ENCODE results near the gene CTNNBL1. TPM values are rescaled to one million over a fixed set of nuclear protein-coding genes. Genes with fewer than 3 reads are reported as not detected.
A peak's percentile ranks its signal among the peaks of the same experiment; 100 is the strongest.

Gene CTNNBL1
- total RNA-seq, 2 donors from 2014 or later: 49.8 to 58.6 TPM

DNA sequence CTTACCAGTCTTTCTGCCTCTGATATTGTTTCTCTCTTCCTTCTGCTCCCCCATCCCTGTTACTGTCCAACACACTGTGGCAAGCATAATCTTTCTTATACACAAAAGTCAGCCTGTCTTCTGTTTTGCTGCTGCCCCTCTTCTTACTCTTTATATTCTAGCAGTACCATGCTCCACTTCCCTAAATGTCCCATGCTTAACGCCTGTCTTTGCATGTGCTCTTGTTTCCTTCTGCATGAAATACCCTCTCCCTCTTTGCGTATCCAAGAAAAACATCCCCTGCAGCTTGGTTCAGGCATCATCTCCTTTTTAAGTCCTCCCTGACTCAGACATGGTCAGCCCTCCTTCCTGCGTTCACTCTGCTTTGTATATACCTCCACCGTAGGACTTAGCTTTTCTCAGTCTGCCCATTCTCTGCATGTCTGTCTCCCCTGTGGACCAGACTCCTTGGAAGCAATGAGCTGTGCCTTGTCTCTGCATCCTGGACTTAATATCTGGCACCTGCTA lies 103.9 kb downstream of the CTNNBL1 start:
- ATAC-seq: no peak
- intact Hi-C loops (cut with DNase I): no loop called here

DNA sequence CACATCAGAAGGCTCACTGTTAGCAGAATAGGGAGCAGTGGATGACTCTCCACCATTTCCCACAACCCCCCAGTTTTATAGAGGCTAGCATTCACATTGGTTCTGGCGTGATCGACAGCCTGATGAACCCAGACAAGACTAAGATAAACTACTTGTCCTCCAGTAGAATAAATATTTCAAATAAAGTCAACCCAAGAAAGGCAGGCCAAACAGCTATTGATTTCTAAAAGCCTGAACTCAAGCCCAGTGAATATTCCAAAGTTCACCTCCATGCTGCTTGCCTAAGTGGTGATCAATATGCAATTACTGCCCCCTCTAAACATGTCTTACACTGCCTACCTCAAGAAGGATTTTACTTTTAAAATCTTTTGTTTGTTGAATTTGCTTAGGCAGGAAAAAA lies 104.5 kb downstream of the CTNNBL1 start:
- intact Hi-C loops (cut with DNase I): no loop called here
- DNase-seq (no peak), ATAC-seq (no peak)

More for the DNA sequence above, 103.9 kb downstream of the CTNNBL1 start:
- DNase-seq: no peak

DNA sequence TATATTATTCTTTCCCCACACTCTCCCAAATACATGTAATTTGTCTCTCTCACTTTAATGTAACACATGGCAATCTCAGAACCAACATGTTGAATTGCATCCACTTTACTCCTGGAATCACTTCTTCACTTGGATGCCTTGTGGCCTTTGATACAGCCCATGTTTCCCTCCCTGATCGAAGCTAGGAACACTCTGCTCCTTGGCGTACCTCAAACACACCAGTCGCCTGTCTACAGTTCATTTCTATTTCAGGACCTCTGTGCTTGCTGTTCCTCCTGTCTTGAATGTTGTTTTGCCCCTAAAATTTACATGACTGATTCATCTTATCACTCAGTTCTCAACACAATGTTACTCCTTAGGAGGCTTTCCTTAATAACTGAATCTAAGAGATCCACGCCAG lies 106.8 kb downstream of the CTNNBL1 start:
- intact Hi-C loops (cut with DNase I): no loop called here
- no peak for DNase-seq
- ATAC-seq: no peak

DNA sequence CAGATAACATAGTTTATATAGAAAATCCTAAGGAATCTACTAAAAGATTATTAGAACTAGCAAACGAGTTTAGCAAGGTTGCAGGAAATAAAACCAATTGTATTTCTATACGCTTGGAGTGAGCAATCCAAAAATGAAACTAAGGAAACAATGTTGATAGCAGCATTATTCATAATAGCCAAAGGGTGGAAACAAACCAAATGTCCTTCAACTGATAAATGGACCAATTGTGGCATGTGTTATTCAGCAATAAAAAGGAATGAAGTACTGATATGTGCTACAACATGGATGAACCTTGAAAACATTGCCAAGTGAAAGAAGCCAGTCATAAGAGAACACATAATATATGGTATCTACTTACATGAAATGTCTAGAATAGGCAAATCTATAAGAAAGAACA lies 108.1 kb downstream of the CTNNBL1 start:
- intact Hi-C loops (cut with DNase I): no loop called here

DNA sequence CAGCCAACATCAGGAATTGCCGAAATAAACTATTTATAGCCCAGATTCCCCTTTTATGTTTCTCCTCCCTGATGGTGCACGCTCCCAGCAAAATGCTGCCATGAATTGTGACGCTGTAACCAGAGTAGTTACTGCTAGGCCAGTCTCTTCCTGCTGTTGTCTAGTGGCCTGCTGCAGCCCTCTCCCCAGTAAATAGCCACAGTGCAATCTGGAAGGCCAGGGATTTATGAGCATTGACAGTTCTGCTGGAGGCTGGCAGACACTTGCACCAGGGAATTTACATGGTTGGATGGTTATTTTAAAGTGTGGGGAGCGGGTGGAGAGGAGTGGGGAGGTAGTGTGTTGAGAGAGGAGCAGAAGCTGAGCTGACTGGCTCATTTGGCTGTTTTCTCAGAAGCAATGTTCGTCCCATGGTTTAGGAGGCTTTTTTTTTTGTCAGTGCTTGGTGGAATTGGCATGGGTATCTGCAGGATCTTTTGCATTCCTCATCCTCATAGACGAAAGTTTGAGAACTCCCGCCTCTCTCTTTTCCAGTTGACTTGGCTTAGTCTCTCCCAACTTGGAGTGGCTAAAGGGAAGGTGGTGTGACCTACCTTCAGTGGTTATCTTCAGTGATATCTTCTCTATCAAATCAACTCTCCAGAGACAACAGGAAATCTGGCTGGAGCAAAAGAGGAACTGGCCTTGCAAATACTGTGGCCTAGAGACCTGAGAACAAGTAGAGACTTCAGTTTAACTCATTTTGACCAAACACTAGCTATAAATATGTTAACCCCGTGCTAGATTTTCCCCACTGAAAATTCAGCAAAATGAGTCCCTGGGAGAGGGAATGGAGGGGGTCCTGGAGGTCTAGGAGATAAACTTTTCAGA lies 109.8 kb downstream of the CTNNBL1 start:
- DNase-seq (no peak), ATAC-seq (no peak)
- intact Hi-C loops (cut with DNase I): no loop called here

More for the DNA sequence above, 108.1 kb downstream of the CTNNBL1 start:
- DNase-seq: no peak
- no peak for ATAC-seq

DNA sequence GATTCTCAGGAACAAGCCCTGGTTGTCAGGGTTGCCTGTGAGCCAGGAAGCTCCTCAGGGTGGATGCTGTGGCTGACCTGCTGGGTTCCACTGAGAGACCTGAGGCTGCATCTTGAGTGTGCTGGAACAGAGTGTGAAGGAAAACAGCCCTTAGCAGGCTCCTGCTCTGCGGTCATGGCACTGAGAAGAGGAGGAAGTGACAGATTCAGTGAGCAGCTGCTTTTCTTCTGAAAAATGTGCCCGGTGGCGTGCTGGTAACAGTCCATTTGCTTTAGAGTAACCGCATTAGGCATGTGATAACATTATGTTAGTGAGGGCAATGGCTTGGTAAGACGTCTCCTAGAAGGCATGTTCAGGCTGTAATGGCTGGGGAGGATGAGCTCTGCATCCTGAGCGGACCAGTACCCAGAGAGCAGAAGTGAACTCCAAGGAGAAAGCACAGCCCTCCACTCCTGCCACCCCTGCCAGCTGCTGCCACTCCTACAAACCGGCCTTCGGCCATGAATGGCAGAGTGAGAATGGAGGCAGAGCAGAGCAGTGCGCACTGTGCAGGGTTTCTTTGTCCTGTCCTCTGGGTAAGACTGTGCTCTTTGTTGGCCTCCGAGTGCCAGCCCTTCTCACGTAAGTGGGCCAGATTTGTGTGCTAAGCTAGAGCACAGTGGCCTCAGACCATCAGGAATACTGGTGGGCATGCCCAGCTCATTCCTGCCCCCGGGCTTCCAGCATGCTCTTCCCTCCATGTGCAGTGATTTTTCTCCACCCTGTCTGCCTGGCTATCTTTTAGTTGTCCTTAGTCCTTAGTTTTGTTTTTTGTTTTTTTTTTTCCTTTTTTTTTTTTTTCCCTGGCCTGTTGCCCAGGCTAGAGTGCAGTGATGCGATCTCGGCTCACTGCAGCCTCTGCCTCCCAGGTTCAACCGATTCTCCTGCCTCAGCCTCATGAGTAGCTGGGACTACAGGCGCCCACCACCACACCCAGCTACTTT lies 111.0 kb downstream of the CTNNBL1 start:
- intact Hi-C loops (cut with DNase I): no loop called here
- peak in 1 of 2 donors; percentile 19 for ATAC-seq
- DNase-seq: no peak

DNA sequence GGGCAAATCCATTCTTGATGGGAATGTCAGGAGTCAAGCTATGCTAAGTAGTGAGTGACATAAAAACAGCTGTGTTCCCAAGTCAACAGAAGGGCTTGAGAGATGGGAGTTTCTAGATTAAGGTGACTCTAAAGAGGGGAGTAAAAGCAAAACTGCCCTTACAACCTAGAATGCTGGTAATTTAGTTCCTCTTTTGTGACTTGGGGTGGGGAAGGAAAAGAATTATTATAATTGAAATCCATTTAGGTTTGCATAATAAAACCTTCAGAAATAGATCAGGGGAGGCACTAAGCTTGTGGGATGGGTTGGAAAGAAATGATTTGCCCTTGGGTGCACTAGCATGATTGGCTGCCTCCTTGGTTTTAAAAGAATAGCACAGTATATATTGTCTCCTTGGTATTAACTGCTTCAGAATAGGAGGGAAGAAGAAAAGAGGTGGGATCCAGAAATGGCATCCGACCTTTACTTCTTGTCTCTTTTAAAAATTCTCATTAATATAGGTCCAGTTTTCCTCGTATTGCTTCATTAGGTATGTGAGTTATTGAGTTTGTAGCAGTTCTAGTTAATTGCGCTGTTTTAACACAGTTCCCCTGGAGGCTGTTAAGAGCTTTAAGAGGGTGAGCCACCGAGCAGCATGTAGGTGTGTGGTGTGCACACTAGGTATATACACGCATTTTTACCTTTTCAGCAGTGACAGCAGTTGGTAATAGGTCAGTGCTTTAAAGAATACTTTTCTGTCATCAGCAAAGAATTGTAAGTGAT lies 113.8 kb downstream of the CTNNBL1 start:
- no peak for DNase-seq
- intact Hi-C loops (cut with DNase I): no loop called here
- ATAC-seq: no peak

DNA sequence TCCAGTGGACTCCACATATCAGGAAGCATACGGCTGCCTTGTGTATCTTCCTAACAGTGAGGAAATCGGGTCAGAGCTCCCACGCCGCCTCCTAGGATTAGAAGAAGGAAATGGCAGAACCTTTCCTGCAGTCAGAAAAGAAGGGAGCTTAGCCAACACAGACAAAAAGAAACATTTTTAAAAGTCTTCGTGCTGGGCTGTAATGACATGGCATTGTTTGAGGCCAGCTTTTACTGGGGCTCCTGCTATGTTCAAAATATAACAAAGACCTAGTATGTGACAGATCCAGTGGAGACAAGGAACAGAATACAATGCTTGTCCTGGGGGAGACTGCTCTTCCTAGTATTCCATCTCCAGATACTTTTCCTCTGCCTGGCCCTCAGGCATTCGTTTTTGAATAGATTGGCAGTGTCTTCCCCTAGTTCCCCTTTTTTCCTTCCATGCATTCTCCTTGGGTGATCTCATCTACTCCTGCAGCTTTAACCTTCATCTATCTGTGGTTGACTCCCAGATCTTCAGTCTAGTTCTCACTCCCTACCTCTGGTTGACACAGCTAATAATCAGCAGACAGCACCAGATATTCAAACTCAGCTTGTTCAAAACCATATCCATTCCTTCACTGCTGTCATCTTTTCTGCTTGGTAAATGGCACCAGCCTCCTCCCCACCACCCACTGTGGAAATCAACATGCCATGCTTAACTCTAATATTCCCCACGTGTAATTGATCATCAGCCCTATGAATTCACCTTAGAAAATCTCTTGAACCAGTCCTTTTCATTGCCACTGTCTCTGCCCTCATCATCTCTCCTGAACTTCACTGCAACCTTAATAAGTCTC lies 114.6 kb downstream of the CTNNBL1 start:
- ATAC-seq (no peak), DNase-seq (peak; percentile 26)
- intact Hi-C loops (cut with DNase I): no loop called here

DNA sequence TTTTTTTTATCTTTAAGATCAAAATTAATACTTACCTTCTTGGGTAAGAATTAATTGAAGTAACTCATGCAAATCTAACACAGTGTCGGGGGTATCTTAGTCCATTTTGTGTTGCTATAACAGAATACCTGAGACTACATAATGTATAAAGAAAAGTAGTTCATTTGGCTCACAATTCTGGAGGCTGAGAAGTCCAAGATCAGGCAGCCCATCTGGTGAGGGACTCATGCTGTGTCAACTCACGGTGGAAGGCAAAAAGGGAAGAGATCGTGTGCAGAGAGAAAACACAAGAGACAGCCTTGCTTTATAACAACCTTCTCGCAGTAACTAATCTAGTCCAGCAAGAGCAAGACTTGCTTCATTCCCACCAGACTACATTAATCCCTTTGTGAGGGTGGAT lies 116.2 kb downstream of the CTNNBL1 start:
- no peak for ATAC-seq
- intact Hi-C loops (cut with DNase I): no loop called here
- DNase-seq: no peak

DNA sequence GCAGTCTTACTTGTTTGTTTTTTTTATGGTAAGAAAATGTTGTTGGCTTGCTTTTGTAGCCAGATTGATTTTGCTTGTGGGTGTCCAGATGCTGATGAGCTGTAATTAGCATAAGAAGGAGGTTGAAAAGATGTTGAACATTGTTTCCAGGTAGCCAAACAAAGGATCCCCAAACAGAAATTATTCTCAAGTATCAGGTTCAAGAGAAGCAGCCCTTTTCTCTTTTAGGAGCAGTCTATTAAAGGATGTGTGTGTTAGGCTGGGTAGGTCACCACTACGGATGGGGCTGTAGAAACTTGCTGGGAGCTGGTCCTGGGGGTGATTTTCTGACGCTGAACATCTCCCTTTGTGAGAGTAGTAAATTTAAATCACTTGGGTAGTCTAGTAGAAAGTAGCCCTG lies 122.2 kb downstream of the CTNNBL1 start:
- intact Hi-C loops (cut with DNase I): no loop called here
- ATAC-seq: no peak
- no peak for DNase-seq

DNA sequence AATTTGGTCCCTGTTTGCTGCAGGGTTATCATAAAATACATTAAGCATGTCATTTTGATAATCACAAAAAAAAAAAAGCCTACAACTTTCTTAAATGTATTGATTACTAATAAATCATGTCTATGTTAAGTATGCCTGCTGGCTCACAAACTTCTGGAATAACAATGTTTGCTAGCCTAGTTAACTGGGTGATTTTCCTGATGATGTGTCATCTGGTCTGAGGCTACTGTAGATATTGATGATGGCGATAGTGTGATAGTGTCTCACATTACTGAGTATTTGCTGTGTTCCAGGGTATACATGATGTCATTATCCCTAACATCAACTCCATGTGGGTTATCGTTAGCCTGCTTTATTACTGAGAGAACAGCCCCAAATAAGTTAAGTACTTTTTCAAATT lies 122.9 kb downstream of the CTNNBL1 start:
- ATAC-seq: no peak
- no peak for DNase-seq
- intact Hi-C loops (cut with DNase I): no loop called here

DNA sequence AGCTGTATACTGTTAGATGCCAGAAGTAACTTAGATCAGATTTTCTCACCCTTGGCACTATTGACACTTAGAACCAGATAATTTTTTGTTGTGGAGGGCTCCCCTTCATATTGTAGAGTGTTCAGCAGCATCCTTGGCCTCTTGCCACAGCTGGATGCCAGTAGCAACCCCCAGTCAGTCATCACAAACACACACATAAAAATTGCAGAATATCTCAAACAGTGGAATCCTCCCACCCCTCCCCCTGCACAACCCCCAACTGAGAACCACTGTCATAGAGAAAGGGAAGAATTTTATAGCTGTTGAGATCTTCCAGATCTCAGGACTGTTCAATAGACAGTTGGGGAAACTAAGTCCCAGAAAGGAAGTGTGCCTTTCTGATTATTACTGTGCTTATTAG lies 127.9 kb downstream of the CTNNBL1 start:
- no peak for ATAC-seq
- intact Hi-C loops (cut with DNase I): no loop called here
- no peak for DNase-seq

DNA sequence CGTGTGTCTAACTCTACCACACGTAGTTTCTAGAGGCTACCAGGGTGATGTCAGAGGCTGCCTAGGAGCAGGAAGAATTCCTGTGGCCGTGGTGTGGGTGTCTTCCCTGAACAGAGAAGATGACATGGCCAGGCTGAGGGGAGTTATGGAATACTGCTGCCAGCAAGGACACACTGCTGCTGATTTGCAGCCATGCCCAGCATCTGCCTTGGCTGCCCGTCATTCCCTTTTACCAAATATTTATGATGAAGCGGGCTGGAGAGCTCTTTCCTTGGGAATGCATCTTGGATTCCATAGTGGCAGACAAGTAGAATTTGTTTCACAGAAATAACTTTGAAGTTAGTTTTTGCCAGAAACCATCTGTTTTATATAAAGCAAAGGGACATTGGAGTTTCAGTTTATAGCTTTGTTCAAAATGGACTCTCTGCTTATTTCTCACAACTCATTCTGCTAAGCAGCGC lies 128.3 kb downstream of the CTNNBL1 start:
- intact Hi-C loops (cut with DNase I): no loop called here
- no peak for DNase-seq
- no peak for ATAC-seq

DNA sequence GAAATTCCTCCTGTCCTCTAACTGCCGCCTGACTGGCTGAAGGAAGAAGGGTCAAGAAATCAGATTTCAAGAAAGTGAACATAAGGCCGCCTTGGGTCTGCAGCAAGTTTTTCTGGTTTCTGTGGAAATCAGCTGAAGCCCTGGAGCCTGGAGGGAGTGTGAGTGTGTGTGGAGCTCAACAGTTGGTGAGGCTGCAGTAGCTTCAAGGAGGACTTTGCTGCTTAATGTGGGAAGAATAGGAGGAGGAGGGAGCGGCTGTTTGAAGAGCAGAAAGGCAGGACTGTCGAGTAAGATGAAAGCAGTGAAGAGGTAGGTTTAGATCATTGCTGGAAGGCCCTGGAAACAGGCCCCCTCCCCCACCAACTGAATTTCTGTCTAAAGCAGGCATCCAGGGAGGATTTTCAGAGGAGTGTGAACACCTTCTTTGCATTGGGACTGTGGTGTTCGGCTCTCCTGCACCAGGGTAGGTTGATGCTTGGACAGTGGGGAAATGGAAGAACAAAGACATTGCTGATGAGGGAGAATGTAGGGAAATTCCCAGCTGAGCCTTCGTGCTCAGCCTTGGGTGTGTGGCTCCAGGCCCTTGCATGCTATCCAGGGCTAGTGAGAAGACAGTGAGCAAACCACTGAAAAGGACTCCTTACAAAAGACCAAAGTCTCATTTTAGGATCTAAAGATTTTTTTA lies 129.6 kb downstream of the CTNNBL1 start:
- ATAC-seq (no peak), DNase-seq (no peak)
- intact Hi-C loops (cut with DNase I): no loop called here

DNA sequence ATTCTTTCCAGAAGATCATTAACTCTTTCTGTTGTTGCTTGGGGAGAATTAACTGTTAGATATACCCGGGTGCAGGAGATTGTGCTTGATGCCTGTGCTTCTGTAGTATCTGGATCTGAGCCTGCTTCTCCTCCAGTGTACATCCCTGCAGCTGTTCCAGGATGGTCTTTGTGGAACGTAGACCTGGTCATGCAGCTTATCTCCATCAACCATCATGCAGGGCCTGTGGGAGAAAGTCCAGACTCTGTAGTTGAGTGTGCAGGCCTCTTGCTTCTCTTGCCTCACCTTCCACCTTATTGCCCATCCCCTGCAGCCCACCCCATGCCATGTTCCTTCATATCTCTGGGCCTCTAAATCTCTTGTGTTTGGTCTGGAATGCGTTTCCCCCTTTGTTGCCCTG lies 133.8 kb downstream of the CTNNBL1 start:
- DNase-seq (no peak), ATAC-seq (no peak)
- intact Hi-C loops (cut with DNase I): no loop called here

DNA sequence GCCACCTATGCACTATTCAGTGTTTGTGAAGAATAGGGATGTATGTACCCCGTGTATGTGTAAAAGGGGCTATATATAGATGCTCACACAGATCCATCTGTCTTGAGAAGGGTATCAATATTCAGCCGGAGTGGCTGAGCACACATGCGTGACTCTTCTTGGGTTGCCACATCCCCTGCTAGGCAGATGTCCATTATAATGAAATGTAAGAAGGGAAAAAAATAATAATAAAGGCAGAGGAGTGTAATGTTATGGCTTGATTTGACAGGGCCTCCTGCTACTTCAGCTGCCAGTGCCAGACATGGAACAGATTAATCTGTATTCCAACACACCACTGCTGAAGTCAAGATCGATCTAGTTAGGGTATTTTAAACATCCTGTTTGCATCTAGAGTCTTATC lies 134.9 kb downstream of the CTNNBL1 start:
- intact Hi-C loops (cut with DNase I): no loop called here
- ATAC-seq (no peak), DNase-seq (no peak)

DNA sequence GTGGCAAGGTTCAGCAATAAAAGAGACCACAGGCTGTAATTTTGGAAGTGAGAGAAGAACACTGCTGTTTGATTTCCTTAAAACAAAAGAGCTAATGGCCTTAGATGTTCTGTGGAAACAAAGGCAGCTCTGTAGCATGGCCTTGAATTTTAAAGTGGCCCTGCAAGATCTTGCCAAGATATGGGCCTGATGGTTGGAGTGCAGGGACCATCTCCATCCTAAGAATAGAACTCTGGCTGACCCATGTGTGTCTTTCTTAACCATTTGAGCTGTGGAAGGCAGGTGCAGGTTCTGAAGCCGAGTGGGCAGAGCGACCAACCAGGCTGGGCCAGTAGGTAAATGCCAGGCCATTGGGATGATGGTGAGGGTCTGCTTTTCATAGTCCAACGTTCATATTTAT lies 135.3 kb downstream of the CTNNBL1 start:
- intact Hi-C loops (cut with DNase I): no loop called here
- DNase-seq (no peak), ATAC-seq (no peak)

All from left cardiac atrium (tissue), 4 donors.